Endodermal cell (in vitro differentiated cells): ENCODE data around the gene FPGS. TPM values are rescaled to one million over a fixed set of nuclear protein-coding genes. Genes with fewer than 3 reads are reported as not detected.

ENCODE experiments used
- DNase-seq: peaks from one replicate; pipeline ENCODE4 v3.0.0-alpha.2; 2017
- H3K27ac ChIP-seq: 2 replicates; pipeline ENCODE4 v1.5.1; 2013; ENCODE audit warnings: mild to moderate bottlenecking, low read depth, low read length, moderate library complexity
- H3K27me3 ChIP-seq: 2 replicates; pipeline ENCODE4 v1.6.1; 2013; ENCODE audit warnings: mild to moderate bottlenecking, low read length, moderate library complexity; ENCODE audit not compliant: insufficient read depth, control insufficient read depth, poor library complexity, severe bottlenecking
- H3K36me3 ChIP-seq: 2 replicates; pipeline ENCODE4 v1.7.0; 2013; ENCODE audit warnings: mild to moderate bottlenecking, low read length, moderate library complexity; ENCODE audit not compliant: control insufficient read depth, insufficient read depth
- H3K4me1 ChIP-seq: one replicate; pipeline ENCODE4 v1.7.0; 2013; ENCODE audit warnings: low read length; ENCODE audit not compliant: control insufficient read depth, insufficient read depth
- H3K4me3 ChIP-seq: 2 replicates; pipeline ENCODE4 v1.5.1; 2013; ENCODE audit warnings: mild to moderate bottlenecking, low read length, moderate library complexity
- H3K9ac ChIP-seq: 2 replicates; pipeline ENCODE4 v1.6.1; 2013; ENCODE audit warnings: mild to moderate bottlenecking, low read length, moderate library complexity; ENCODE audit not compliant: poor library complexity, severe bottlenecking; ENCODE audit errors: extremely low read depth
- H3K9me3 ChIP-seq: 2 replicates; pipeline ENCODE4 v1.6.1; 2013; ENCODE audit warnings: mild to moderate bottlenecking, low read length, moderate library complexity; ENCODE audit not compliant: control insufficient read depth
- H3K27ac Mint-ChIP-seq: 2 replicates; pipeline ENCODE4 v1.8.0; 2020; ENCODE audit warnings: mixed read lengths
- H3K27me3 Mint-ChIP-seq: 2 replicates; pipeline ENCODE4 v1.8.0; 2021; ENCODE audit warnings: mild to moderate bottlenecking, mixed read lengths; ENCODE audit not compliant: insufficient read depth
- H3K36me3 Mint-ChIP-seq: 2 replicates; pipeline ENCODE4 v1.8.0; 2020; ENCODE audit warnings: low read depth, mixed read lengths
- H3K4me1 Mint-ChIP-seq: 2 replicates; pipeline ENCODE4 v1.8.0; 2020; ENCODE audit warnings: mixed read lengths
- H3K4me3 Mint-ChIP-seq: 2 replicates; pipeline ENCODE4 v1.8.0; 2020; ENCODE audit warnings: mild to moderate bottlenecking, moderate library complexity, mixed read lengths
- H3K9me3 Mint-ChIP-seq: 2 replicates; pipeline ENCODE4 v1.8.0; 2020; ENCODE audit warnings: mild to moderate bottlenecking, mixed read lengths
- WGBS, 2 experiments: methylation state at CpG; one replicate each; pipeline versions ENCODE4 v1.1.5 to v1.1.7; 2013; ENCODE audit warnings: missing lambda C conversion rate in 2 of 2, mixed read lengths in 1 of 2; ENCODE audit not compliant: insufficient coverage in 1 of 2, insufficient read length in 1 of 2; 5-methylcytosine and 5-hydroxymethylcytosine counted together
- total RNA-seq, 2 donors: library from RNA; stranded (reverse); fragmentation: NEBNext Ultra II Directional in 1 of 2; extraction: Animal tissue kit (Norgen Biotek cat#: 25700) in 1 of 2; gene quantifications; 2 replicates in 1 of 2; 3 replicates in 1 of 2; pipeline ENCODE4 v1.2.1, GENCODE V29; 2021
- TF ChIP-seq, protein P1 (sequence below): fragments of 200-600 bp; sonication (generic); conservative IDR thresholded peaks from 2 replicates; pipeline ENCODE4 v1.5.0; 2021; ENCODE audit warnings: antibody characterized with exemption, mild to moderate bottlenecking

Gene FPGS
- total RNA-seq, 2 donors from 2014 or later: 75.2 to 76.4 TPM

DNA sequence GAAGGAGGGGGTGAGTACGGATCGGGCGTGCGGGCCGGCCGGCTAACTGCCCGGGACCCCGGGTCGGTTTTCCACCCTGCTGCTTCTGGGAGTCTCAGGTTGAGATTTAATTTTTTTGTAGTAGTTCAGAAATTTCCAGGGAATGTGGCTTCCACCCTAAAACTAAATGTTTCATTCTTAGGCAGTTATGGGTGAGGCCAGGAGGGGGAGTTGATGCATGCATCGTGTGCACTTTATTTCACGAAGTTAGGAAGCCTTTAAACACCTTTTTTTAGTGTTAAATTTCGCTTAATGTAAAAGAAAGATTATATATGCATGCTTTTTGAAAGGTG lies 15.9 kb upstream of the FPGS start:
- DNase-seq: no peak
- Histone ChIP-seq H3K27me3 (no peaks in the 10 kb centered on the region), H3K36me3 (peaks cover 51% of the 10 kb centered on the region), H3K9ac (peak overlapping the region; percentile 57), H3K4me1 (no peaks in the 10 kb centered on the region), H3K9me3 (no peaks in the 10 kb centered on the region), H3K27ac (peak overlapping the region; percentile 79), H3K4me3 (peak overlapping the region; percentile 88)
- peak overlapping the region; percentile 92 for H3K4me3 Mint-ChIP-seq
- 1 to 18% methylated on average over 2 to 12 of the region's 12 CpGs for WGBS, 2 experiments
- TF ChIP-seq, protein P1, sequence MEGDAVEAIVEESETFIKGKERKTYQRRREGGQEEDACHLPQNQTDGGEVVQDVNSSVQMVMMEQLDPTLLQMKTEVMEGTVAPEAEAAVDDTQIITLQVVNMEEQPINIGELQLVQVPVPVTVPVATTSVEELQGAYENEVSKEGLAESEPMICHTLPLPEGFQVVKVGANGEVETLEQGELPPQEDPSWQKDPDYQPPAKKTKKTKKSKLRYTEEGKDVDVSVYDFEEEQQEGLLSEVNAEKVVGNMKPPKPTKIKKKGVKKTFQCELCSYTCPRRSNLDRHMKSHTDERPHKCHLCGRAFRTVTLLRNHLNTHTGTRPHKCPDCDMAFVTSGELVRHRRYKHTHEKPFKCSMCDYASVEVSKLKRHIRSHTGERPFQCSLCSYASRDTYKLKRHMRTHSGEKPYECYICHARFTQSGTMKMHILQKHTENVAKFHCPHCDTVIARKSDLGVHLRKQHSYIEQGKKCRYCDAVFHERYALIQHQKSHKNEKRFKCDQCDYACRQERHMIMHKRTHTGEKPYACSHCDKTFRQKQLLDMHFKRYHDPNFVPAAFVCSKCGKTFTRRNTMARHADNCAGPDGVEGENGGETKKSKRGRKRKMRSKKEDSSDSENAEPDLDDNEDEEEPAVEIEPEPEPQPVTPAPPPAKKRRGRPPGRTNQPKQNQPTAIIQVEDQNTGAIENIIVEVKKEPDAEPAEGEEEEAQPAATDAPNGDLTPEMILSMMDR: peak; percentile 65
- H3K9me3 Mint-ChIP-seq: no peaks in the 10 kb centered on the region
- no peaks in the 10 kb centered on the region for H3K27me3 Mint-ChIP-seq
- peak overlapping the region; percentile 88 for H3K27ac Mint-ChIP-seq
- peaks cover 44% of the 10 kb centered on the region for H3K36me3 Mint-ChIP-seq
- peaks cover 6% of the 10 kb centered on the region for H3K4me1 Mint-ChIP-seq

DNA sequence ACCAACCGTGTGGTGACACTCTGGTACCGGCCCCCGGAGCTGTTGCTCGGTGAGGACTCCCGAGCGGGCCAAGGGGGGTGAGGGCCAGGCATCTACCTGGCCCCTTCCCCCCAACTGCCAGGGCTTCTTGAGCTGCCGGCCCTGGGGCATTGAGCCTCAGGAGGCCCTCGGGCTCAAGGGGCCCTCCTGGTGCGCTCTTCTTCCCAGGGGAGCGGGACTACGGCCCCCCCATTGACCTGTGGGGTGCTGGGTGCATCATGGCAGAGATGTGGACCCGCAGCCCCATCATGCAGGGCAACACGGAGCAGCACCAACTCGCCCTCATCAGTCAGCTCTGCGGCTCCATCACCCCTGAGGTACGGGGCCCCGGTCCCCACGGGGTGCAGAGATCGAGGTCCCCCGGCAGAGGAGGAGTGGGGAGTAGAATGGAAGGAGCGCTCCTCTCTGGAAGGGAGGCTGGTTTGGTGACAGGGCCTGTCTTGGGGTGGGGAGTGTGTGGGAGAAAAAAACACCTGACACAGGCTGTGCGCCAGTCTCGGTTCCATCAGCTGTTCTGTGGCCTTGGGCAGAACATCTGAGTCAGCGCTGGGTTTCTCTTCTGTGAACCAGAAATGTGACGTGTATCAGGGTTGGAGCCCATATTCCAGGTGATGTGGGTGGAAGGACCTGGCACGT lies 14.2 kb upstream of the FPGS start:
- Histone ChIP-seq H3K27ac (no peak overlapping the region), H3K36me3 (peaks cover 65% of the 10 kb centered on the region), H3K9ac (no peak overlapping the region), H3K4me3 (no peak overlapping the region), H3K4me1 (no peaks in the 10 kb centered on the region), H3K9me3 (no peaks in the 10 kb centered on the region), H3K27me3 (no peaks in the 10 kb centered on the region)
- Mint-ChIP-seq H3K27me3 (no peaks in the 10 kb centered on the region), H3K4me1 (peaks cover 6% of the 10 kb centered on the region), H3K36me3 (peaks cover 51% of the 10 kb centered on the region), H3K9me3 (no peaks in the 10 kb centered on the region), H3K4me3 (no peak overlapping the region), H3K27ac (no peak overlapping the region)
- 94% methylated on average over 10 to 26 of the region's 26 CpGs for WGBS, 2 experiments
- TF ChIP-seq, protein P1: no peak
- no peak for DNase-seq

DNA sequence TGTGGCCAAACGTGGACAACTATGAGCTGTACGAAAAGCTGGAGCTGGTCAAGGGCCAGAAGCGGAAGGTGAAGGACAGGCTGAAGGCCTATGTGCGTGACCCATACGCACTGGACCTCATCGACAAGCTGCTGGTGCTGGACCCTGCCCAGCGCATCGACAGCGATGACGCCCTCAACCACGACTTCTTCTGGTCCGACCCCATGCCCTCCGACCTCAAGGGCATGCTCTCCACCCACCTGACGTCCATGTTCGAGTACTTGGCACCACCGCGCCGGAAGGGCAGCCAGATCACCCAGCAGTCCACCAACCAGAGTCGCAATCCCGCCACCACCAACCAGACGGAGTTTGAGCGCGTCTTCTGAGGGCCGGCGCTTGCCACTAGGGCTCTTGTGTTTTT lies 13.5 kb upstream of the FPGS start:
- H3K9me3 Mint-ChIP-seq: no peaks in the 10 kb centered on the region
- Histone ChIP-seq H3K4me1 (no peaks in the 10 kb centered on the region), H3K27ac (no peak overlapping the region), H3K36me3 (peaks cover 65% of the 10 kb centered on the region), H3K9me3 (no peaks in the 10 kb centered on the region), H3K27me3 (no peaks in the 10 kb centered on the region), H3K4me3 (no peak overlapping the region), H3K9ac (no peak overlapping the region)
- H3K36me3 Mint-ChIP-seq: peaks cover 51% of the 10 kb centered on the region
- H3K27ac Mint-ChIP-seq: no peak overlapping the region
- WGBS, 2 experiments: 96 to 99% methylated on average over 20 to 25 of the region's 25 CpGs
- no peaks in the 10 kb centered on the region for H3K27me3 Mint-ChIP-seq
- no peak for DNase-seq
- H3K4me3 Mint-ChIP-seq: no peak overlapping the region
- peaks cover 6% of the 10 kb centered on the region for H3K4me1 Mint-ChIP-seq
- TF ChIP-seq, protein P1: no peak
